H9 (cell line): Measurements from ENCODE around the gene MYOM3. TPM values are rescaled to one million over a fixed set of nuclear protein-coding genes. Genes with fewer than 3 reads are reported as not detected.

Experiments used
- DNase-seq: peaks from one replicate; pipeline ENCODE4 v3.0.0-alpha.2; 2017
- H2AFZ ChIP-seq: one replicate; pipeline ENCODE4 v1.6.1; 2013; ENCODE audit warnings: mild to moderate bottlenecking, low read length, control low read depth, moderate library complexity
- H2AK5ac ChIP-seq: 2 replicates; pipeline ENCODE4 v1.6.1; 2013; ENCODE audit warnings: low read length, control low read depth, mixed read lengths; ENCODE audit not compliant: insufficient read length
- H2BK120ac ChIP-seq: one replicate; pipeline ENCODE4 v1.6.1; 2013; ENCODE audit warnings: low read depth, mild to moderate bottlenecking, low read length, control low read depth, inconsistent platforms; ENCODE audit not compliant: poor library complexity, severe bottlenecking
- H2BK12ac ChIP-seq: 2 replicates; pipeline ENCODE4 v1.6.1; 2013; ENCODE audit warnings: low read length, control low read depth, mixed read lengths, low read depth; ENCODE audit not compliant: insufficient read length
- H2BK15ac ChIP-seq: 2 replicates; pipeline ENCODE4 v1.6.1; 2013; ENCODE audit warnings: low read depth, low read length, control low read depth
- H2BK20ac ChIP-seq: one replicate; pipeline ENCODE4 v1.6.1; 2013; ENCODE audit warnings: low read depth, mild to moderate bottlenecking, low read length, control low read depth, inconsistent platforms; ENCODE audit not compliant: poor library complexity, severe bottlenecking
- H2BK5ac ChIP-seq: 2 replicates; pipeline ENCODE4 v1.6.1; 2013; ENCODE audit warnings: low read length, control low read depth, mixed read lengths; ENCODE audit not compliant: insufficient read length
- H3K14ac ChIP-seq: 2 replicates; pipeline ENCODE4 v1.6.1; 2013; ENCODE audit warnings: low read length, control low read depth; ENCODE audit not compliant: insufficient read depth
- H3K18ac ChIP-seq: 2 replicates; pipeline ENCODE4 v1.6.1; 2013; ENCODE audit warnings: low read depth, mild to moderate bottlenecking, mixed read lengths, low read length, control low read depth; ENCODE audit not compliant: insufficient read length
- H3K23ac ChIP-seq: 2 replicates; pipeline ENCODE4 v1.6.1; 2013; ENCODE audit warnings: low read length, control low read depth, mixed read lengths, low read depth; ENCODE audit not compliant: insufficient read length
- H3K23me2 ChIP-seq: 2 replicates; pipeline ENCODE4 v1.6.1; 2013; ENCODE audit warnings: low read depth, mild to moderate bottlenecking, mixed read lengths, low read length, control low read depth; ENCODE audit not compliant: insufficient read length, poor library complexity, severe bottlenecking
- H3K27ac ChIP-seq: 2 replicates; pipeline ENCODE4 v1.5.1; 2013; ENCODE audit warnings: low read length, control low read depth, mixed read lengths, low read depth; ENCODE audit not compliant: insufficient read length
- H3K27me3 ChIP-seq: 2 replicates; pipeline ENCODE4 v1.6.1; 2013; ENCODE audit warnings: low read length, control low read depth, inconsistent platforms; ENCODE audit not compliant: insufficient read depth
- H3K4ac ChIP-seq: 2 replicates; pipeline ENCODE4 v1.6.1; 2013; ENCODE audit warnings: low read depth, mild to moderate bottlenecking, control low read depth, inconsistent platforms, low read length, moderate library complexity
- H3K4me1 ChIP-seq: 2 replicates; pipeline ENCODE4 v1.6.1; 2013; ENCODE audit warnings: low read length, control low read depth, inconsistent platforms; ENCODE audit not compliant: insufficient read depth
- H3K4me2 ChIP-seq: 2 replicates; pipeline ENCODE4 v1.6.1; 2013; ENCODE audit warnings: low read length, control low read depth, mixed read lengths; ENCODE audit not compliant: insufficient read length, insufficient read depth
- H3K56ac ChIP-seq: 2 replicates; pipeline ENCODE4 v1.6.1; 2013; ENCODE audit warnings: low read depth, mild to moderate bottlenecking, mixed read lengths, low read length, control low read depth; ENCODE audit not compliant: insufficient read length
- H3K79me1 ChIP-seq: 2 replicates; pipeline ENCODE4 v1.6.1; 2013; ENCODE audit warnings: low read depth, mild to moderate bottlenecking, moderate library complexity, low read length, control low read depth, inconsistent platforms; ENCODE audit not compliant: insufficient read depth, poor library complexity, severe bottlenecking
- H3K79me2 ChIP-seq: 2 replicates; pipeline ENCODE4 v1.6.1; 2013; ENCODE audit warnings: low read length, control low read depth, inconsistent platforms; ENCODE audit not compliant: insufficient read depth
- H3K9ac ChIP-seq: 2 replicates; pipeline ENCODE4 v1.6.1; 2013; ENCODE audit warnings: low read length, control low read depth, mixed read lengths; ENCODE audit not compliant: insufficient read length; ENCODE audit errors: extremely low read depth
- H3K9me3 ChIP-seq: one replicate; pipeline ENCODE4 v1.6.1; 2013; ENCODE audit warnings: low read depth, low read length, inconsistent platforms; ENCODE audit not compliant: control insufficient read depth
- H3T11ph ChIP-seq: one replicate; pipeline ENCODE4 v1.6.1; 2013; ENCODE audit warnings: mild to moderate bottlenecking, low read length, control low read depth, inconsistent platforms
- H4K20me1 ChIP-seq: one replicate; pipeline ENCODE4 v1.6.1; 2013; ENCODE audit not compliant: control insufficient read depth, insufficient read length, insufficient read depth
- H4K5ac ChIP-seq: 2 replicates; pipeline ENCODE4 v1.6.1; 2013; ENCODE audit warnings: low read depth, mild to moderate bottlenecking, mixed read lengths, low read length, control low read depth; ENCODE audit not compliant: insufficient read length
- H4K8ac ChIP-seq: replicated peaks from 2 replicates; pipeline ENCODE4 v1.6.1; 2013; ENCODE audit warnings: low read length, control low read depth, mixed read lengths, low read depth; ENCODE audit not compliant: insufficient read length
- H4K91ac ChIP-seq: 2 replicates; pipeline ENCODE4 v1.6.1; 2013; ENCODE audit warnings: low read depth, mild to moderate bottlenecking, moderate library complexity, mixed read lengths, low read length, control low read depth; ENCODE audit not compliant: insufficient read length
- H3K27ac Mint-ChIP-seq, 3 experiments: 2 replicates in 2 of 3; 3 replicates in 1 of 3; pipeline ENCODE4 v1.8.0; 2020 to 2021; ENCODE audit warnings: mixed read lengths in 3 of 3, mild to moderate bottlenecking in 1 of 3, moderate library complexity in 1 of 3
- H3K27me3 Mint-ChIP-seq: 2 replicates; pipeline ENCODE4 v1.8.0; 2021; ENCODE audit warnings: low read depth, mild to moderate bottlenecking, moderate library complexity, mixed read lengths
- H3K36me3 Mint-ChIP-seq, 3 experiments: 2 replicates in 2 of 3; 3 replicates in 1 of 3; pipeline ENCODE4 v1.8.0; 2020 to 2021; ENCODE audit warnings: low read depth in 3 of 3, mixed read lengths in 3 of 3; ENCODE audit not compliant: insufficient read depth in 1 of 3
- H3K4me1 Mint-ChIP-seq, 2 experiments: 2 replicates each; pipeline ENCODE4 v1.8.0; 2020; ENCODE audit warnings: mixed read lengths in 2 of 2
- H3K4me3 Mint-ChIP-seq, 2 experiments: 2 replicates in 1 of 2; 3 replicates in 1 of 2; pipeline ENCODE4 v1.8.0; 2020 to 2021; ENCODE audit warnings: mild to moderate bottlenecking in 2 of 2, mixed read lengths in 2 of 2, moderate library complexity in 1 of 2
- H3K9me3 Mint-ChIP-seq, 2 experiments: 2 replicates in 1 of 2; 3 replicates in 1 of 2; pipeline ENCODE4 v1.8.0; 2020; ENCODE audit warnings: mild to moderate bottlenecking in 2 of 2, mixed read lengths in 2 of 2, moderate library complexity in 1 of 2
- CTCF ChIP-seq: fragments of 200-600 bp; sonication (generic); conservative IDR thresholded peaks from 3 replicates; pipeline ENCODE4 v1.8.0; 2021; ENCODE audit warnings: antibody characterized with exemption, mild to moderate bottlenecking
- WGBS: extraction: QIAGEN DNeasy Blood & Tissue Kit; methylation state at CpG from one replicate; pipeline ENCODE4 v1.1.7; 2013; ENCODE audit warnings: missing lambda C conversion rate, low lambda C conversion rate, mixed read lengths; ENCODE audit not compliant: insufficient read length; ENCODE audit errors: extremely low coverage; 5-methylcytosine and 5-hydroxymethylcytosine counted together
- total RNA-seq: library from RNA; stranded (reverse); gene quantifications from 2 replicates; pipeline ENCODE4 v1.2.1, GENCODE V29; 2021

MYOM3 gene
- total RNA-seq, 1 experiment from 2014 or later, result 0.11 TPM

- H3K4me2 ChIP-seq, result no peak overlapping the region
- WGBS, result no CpG with 5 or more reads among the region's 10 CpGs
- no peaks in the 10 kb centered on the region for H3K9me3 ChIP-seq
- no peak overlapping the region for H3K9ac ChIP-seq
- no peak overlapping the region for H2BK12ac ChIP-seq
- Mint-ChIP-seq H3K4me3 (no peak overlapping the region), H3K4me1 (peaks cover 3 to 6% of the 10 kb centered on the region in 2 experiments; a peak in 3 of 4 replicates), H3K36me3 (no peaks in the 10 kb centered on the region), H3K27me3 (peaks cover 6% of the 10 kb centered on the region), H3K9me3 (no peaks in the 10 kb centered on the region), H3K27ac (no peak overlapping the region)
- H2BK15ac ChIP-seq, result no peak overlapping the region
- 0 out of 2 replicates have a peak, but pooled peaks cover 2% of the 10 kb centered on the region for H3K4me1 ChIP-seq
- no peaks in the 10 kb centered on the region for H4K20me1 ChIP-seq
- H3K27ac ChIP-seq, result no peak overlapping the region
- no peak overlapping the region for H4K8ac ChIP-seq
- H3K56ac ChIP-seq, result no peak overlapping the region
- H2AFZ ChIP-seq, result no peak overlapping the region
- H3K23me2 ChIP-seq, result no peaks in the 10 kb centered on the region
- no peak overlapping the region for H3T11ph ChIP-seq
- no peak overlapping the region for H3K23ac ChIP-seq
- no peak overlapping the region for H4K91ac ChIP-seq
- H2AK5ac ChIP-seq, result no peak overlapping the region
- H3K14ac ChIP-seq, result no peak overlapping the region
- TF ChIP-seq CTCF, result no peak
- no peaks in the 10 kb centered on the region for H3K79me1 ChIP-seq
- no peak overlapping the region for H3K4ac ChIP-seq
- no peak overlapping the region for H2BK5ac ChIP-seq
- no peak overlapping the region for H2BK120ac ChIP-seq
- DNase-seq, result no peak
- no peaks in the 10 kb centered on the region for H3K79me2 ChIP-seq
- no peaks in the 10 kb centered on the region for H3K27me3 ChIP-seq
- no peak overlapping the region for H2BK20ac ChIP-seq
- no peak overlapping the region for H3K18ac ChIP-seq
- no peak overlapping the region for H4K5ac ChIP-seq
These were observed 29.5 kb upstream of the MYOM3 start for GRCh38 chr1:24141311-24141997.
